ENCODE results near the gene SPSB4. TPM values are rescaled to one million over a fixed set of nuclear protein-coding genes. Genes with fewer than 3 reads are reported as not detected.

SPSB4 gene
- total and polyA plus RNA-seq, 2 of the 8 experiments (the other 6 are each of a cell fraction or from before 2014, with no cell fraction given), result 15.1 to 17.2 TPM

GRCh38 chr3:141184430-141184829, 133.3 kb downstream of the SPSB4 start:
- Histone ChIP-seq H4K8ac (ENCODE audit: extremely low read depth, insufficient read depth, low read length) (no peak overlapping the region), H3K36me3 (ENCODE audit: control insufficient read depth in 2 of 4, insufficient read depth in 4 of 4, low read length in 3 of 4) (no peaks in the 10 kb centered on the region), H3K27ac (ENCODE audit: low read depth, low read length) (no peak overlapping the region), H2BK5ac (ENCODE audit: low read depth, low read length) (no peak overlapping the region), H3K4me3 (ENCODE audit: extremely low read depth in 1 of 4, insufficient read depth in 2 of 4, low read depth in 3 of 4, low read length in 4 of 4) (no peak overlapping the region), H3K56ac (replicated peaks; ENCODE audit: insufficient read length, low read depth, low read length) (no peak overlapping the region), H3K23ac (ENCODE audit: insufficient read length) (no peak overlapping the region), H3K9me3 (ENCODE audit: insufficient read depth in 2 of 2, low read depth in 1 of 2, low read length in 1 of 2) (peaks cover 9 to 15% of the 10 kb centered on the region in 2 experiments), H4K20me1 (replicated peaks in 1 of 2; ENCODE audit: control insufficient read depth in 1 of 2, insufficient read depth in 2 of 2, low read length in 2 of 2) (no peaks in the 10 kb centered on the region), H3K4ac (replicated peaks; ENCODE audit: insufficient read length, low read depth, low read length) (no peak overlapping the region), H2BK20ac (ENCODE audit: low read length) (no peak overlapping the region), H2BK15ac (ENCODE audit: low read length) (no peak overlapping the region), H3K18ac (ENCODE audit: extremely low read depth, low read length) (no peak overlapping the region), H2AK5ac (ENCODE audit: low read depth, low read length) (no peak overlapping the region), H3K4me1 (replicated peaks in 1 of 4; ENCODE audit: control insufficient read depth in 3 of 4, insufficient read depth in 4 of 4, low read length in 3 of 4) (no peaks in the 10 kb centered on the region), H3K14ac (ENCODE audit: insufficient read length) (no peak overlapping the region), H2AFZ (ENCODE audit: low read length) (no peak overlapping the region), H3K27me3 (replicated peaks in 1 of 4; ENCODE audit: control insufficient read depth in 3 of 4, extremely low read depth in 1 of 4, insufficient read depth in 3 of 4, low read length in 3 of 4) (no peaks in the 10 kb centered on the region), H3K79me2 (ENCODE audit: control insufficient read depth in 1 of 2, insufficient read depth in 2 of 2, low read length in 2 of 2) (no peaks in the 10 kb centered on the region), H3K79me1 (ENCODE audit: low read depth, low read length) (no peaks in the 10 kb centered on the region), H3K23me2 (ENCODE audit: low read depth, low read length) (no peaks in the 10 kb centered on the region), H2BK120ac (replicated peaks; ENCODE audit: low read depth, low read length) (no peak overlapping the region), H3K4me2 (ENCODE audit: insufficient read depth in 1 of 2, low read depth in 2 of 2, low read length in 2 of 2) (no peak overlapping the region), H4K91ac (replicated peaks; ENCODE audit: insufficient read length, low read length) (no peak overlapping the region), H3K9ac (replicated peaks in 1 of 4; ENCODE audit: extremely low read depth in 1 of 4, low read depth in 3 of 4, low read length in 3 of 4) (no peak overlapping the region), H2BK12ac (ENCODE audit: low read depth, low read length) (no peak overlapping the region), H4K5ac (ENCODE audit: insufficient read length, low read depth, low read length) (no peak overlapping the region)
- ChIA-PET CTCF (ENCODE audit: partially characterized antibody) (interaction anchor here (0.6 to 14.1 kb wide), 11 partner anchors 8 to 642 kb away, joined by 3 to 137 read pairs (median 6); partner anchors contain the start of gene SPSB4), POLR2A (ENCODE audit: partially characterized antibody) (no interaction called here)
- no peak for TF ChIP-seq GABPA (IDR thresholded peaks at IDR 0.05; ENCODE audit: borderline replicate concordance, insufficient read depth, low read length)
- TF ChIP-seq TBP (IDR thresholded peaks at IDR 0.05; ENCODE audit: low read depth, low read length), result no peak
- TF ChIP-seq NANOG (IDR thresholded peaks at IDR 0.05; ENCODE audit: insufficient read depth, low read depth, low read length, poor library complexity, severe bottlenecking), result no peak
- TF ChIP-seq JUND (IDR thresholded peaks at IDR 0.05; ENCODE audit: low read length), result no peak
- 68% methylated on average over 4 of the region's 4 CpGs; no CpG with 5 or more reads in 1 of the 2 experiments for WGBS, 2 experiments (ENCODE audit: extremely low coverage in 1 of 2, insufficient coverage in 1 of 2, insufficient read length in 1 of 2, insufficient replicate concordance in 2 of 2, low coverage in 1 of 2, low lambda C conversion rate in 2 of 2, missing lambda C conversion rate in 1 of 2)
- DNase-seq (ENCODE audit: low read depth in 1 of 2, low spot score in 2 of 2) (no peak), FAIRE-seq (no peak)

All from H1 (cell line).